Measurements from ENCODE around the gene ACTR2. TPM values are rescaled to one million over a fixed set of nuclear protein-coding genes. Genes with fewer than 3 reads are reported as not detected.

ACTR2 gene
- total and polyA plus RNA-seq, 2 of the 13 experiments (the other 11 are each of a cell fraction or from before 2014, with no cell fraction given): 51.2 to 100 TPM

DNA sequence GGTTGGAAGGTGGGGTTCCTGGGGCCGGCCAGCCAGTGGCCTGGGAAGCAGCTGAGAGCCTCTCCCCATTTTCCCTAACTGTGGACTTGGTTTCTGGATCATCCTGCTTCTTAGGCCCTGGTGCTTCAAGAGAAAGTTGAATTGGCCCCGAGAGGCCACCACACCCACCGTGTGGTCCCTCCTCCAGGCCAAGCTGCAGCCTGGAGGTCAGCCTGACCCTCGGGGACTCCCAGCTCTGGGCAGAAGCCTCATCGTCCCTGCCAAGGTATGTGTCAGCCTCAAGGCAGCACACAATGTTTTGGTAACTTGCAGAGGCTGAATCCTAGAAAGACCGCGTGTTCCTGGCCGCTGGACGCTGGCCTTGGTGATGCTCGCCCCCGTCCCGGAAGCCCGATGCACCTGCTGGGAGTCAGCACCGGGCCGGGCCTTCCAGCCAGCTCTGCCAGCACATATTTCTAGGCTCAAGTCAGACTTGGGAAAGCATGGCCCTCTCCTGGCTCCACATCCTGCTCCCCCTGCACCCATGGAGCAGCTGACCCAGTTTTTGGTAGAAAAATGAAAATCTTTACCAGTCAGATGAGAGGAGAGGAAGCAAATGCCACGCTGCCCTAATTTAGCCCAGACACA, 72.6 kb downstream of the ACTR2 start (continued):
- no peak for TF ChIP-seq CTCF (CRISPR knock-in tag; IDR thresholded peaks at IDR 0.05)
- TF ChIP-seq SMARCE1 (IDR thresholded peaks at IDR 0.05; ENCODE audit: borderline replicate concordance): no peak
- peak; percentile 12; the same call in 1 of the 2 replicates for TF ChIP-seq DMAP1 (CRISPR knock-in tag; IDR thresholded peaks at IDR 0.05)
- TF ChIP-seq CHCHD3 (CRISPR knock-in tag; IDR thresholded peaks at IDR 0.05): 0 out of 2 replicates have a peak, but pooled peaks have one; percentile 34
- TF ChIP-seq PRDM10 (CRISPR knock-in tag; IDR thresholded peaks at IDR 0.05; ENCODE audit: low read depth): no peak
- TF ChIP-seq ZNF235 (CRISPR knock-in tag; IDR thresholded peaks at IDR 0.05; ENCODE audit: borderline replicate concordance): 0 out of 2 replicates have a peak, but pooled peaks have one; percentile 44
- no peak for TF ChIP-seq MAFF (IDR thresholded peaks at IDR 0.05; ENCODE audit: low read depth, low read length)
- no peak for TF ChIP-seq SMYD3 (CRISPR knock-in tag; IDR thresholded peaks at IDR 0.05)
- TF ChIP-seq ATF7-NPFF (CRISPR knock-in tag; IDR thresholded peaks at IDR 0.05; ENCODE audit: low read depth): peak; percentile 63; the same call in 1 of the 2 replicates
- peak; percentile 74; the same call in 1 of the 2 replicates for TF ChIP-seq ZNF607 (CRISPR knock-in tag; IDR thresholded peaks at IDR 0.05; ENCODE audit: borderline replicate concordance)
- no peak; the same call in 1 of the 2 replicates for TF ChIP-seq ZNF747 (CRISPR knock-in tag; IDR thresholded peaks at IDR 0.05; ENCODE audit: borderline replicate concordance)
- no peak for TF ChIP-seq ZNF160 (CRISPR knock-in tag; IDR thresholded peaks at IDR 0.05)
- 0 out of 2 replicates have a peak, but pooled peaks have one; percentile 76 for TF ChIP-seq BRCA1 (CRISPR knock-in tag; IDR thresholded peaks at IDR 0.05)
- 0 out of 2 replicates have a peak, but pooled peaks have one; percentile 16 for TF ChIP-seq HNF4A (CRISPR knock-in tag; IDR thresholded peaks at IDR 0.05)
- TF ChIP-seq ZBTB7B (CRISPR knock-in tag; IDR thresholded peaks at IDR 0.05): peak; percentile 57; the same call in 1 of the 2 replicates
- no peak for TF ChIP-seq ZFP36 (IDR thresholded peaks at IDR 0.05; ENCODE audit: borderline replicate concordance, low read depth, low read length, partially characterized antibody)
- 0 out of 2 replicates have a peak, but pooled peaks have one; percentile 40 for TF ChIP-seq ZNF614 (CRISPR knock-in tag; IDR thresholded peaks at IDR 0.05; ENCODE audit: borderline replicate concordance)
- 0 out of 2 replicates have a peak, but pooled peaks have one; percentile 11 for TF ChIP-seq HOXA3 (CRISPR knock-in tag; IDR thresholded peaks at IDR 0.05)
- TF ChIP-seq MTF2 (CRISPR knock-in tag; IDR thresholded peaks at IDR 0.05; ENCODE audit: borderline replicate concordance): 0 out of 2 replicates have a peak, but pooled peaks have one; percentile 62
- peak; percentile 64 for TF ChIP-seq PHF8 (CRISPR knock-in tag; IDR thresholded peaks at IDR 0.05)
- TF ChIP-seq SP2 (CRISPR knock-in tag; IDR thresholded peaks at IDR 0.05): no peak
- TF ChIP-seq SALL1 (CRISPR knock-in tag; IDR thresholded peaks at IDR 0.05): peak; percentile 74; the same call in 1 of the 2 replicates
- peak; percentile 40; the same call in 1 of the 2 replicates for TF ChIP-seq ZNF547 (CRISPR knock-in tag; IDR thresholded peaks at IDR 0.05)
- TF ChIP-seq KDM6A (CRISPR knock-in tag; IDR thresholded peaks at IDR 0.05; ENCODE audit: low read depth): no peak
- peak; percentile 69 for TF ChIP-seq PTBP1 (IDR thresholded peaks at IDR 0.05; ENCODE audit: low read depth, low read length, poor library complexity, severe bottlenecking)

Data from HepG2 (cell line).